ENCODE results near the gene XPOT. TPM values are rescaled to one million over a fixed set of nuclear protein-coding genes. Genes with fewer than 3 reads are reported as not detected.

XPOT gene
- total RNA-seq, 1 donor from 2014 or later = 48.0 TPM

GRCh38 chr12:64469455-64470142 lies 65.4 kb downstream of the XPOT start:
- DNase-seq = no peak

- no peak for DNase-seq
Measured at GRCh38 chr12:64470495-64470894, 66.3 kb downstream of the XPOT start.

- DNase-seq = no peak
Measured at GRCh38 chr12:64473176-64473575, 69.0 kb downstream of the XPOT start.

- no peak for DNase-seq
Measured at GRCh38 chr12:64475518-64475917, 71.3 kb downstream of the XPOT start.

- DNase-seq = no peak
Measured at GRCh38 chr12:64476844-64477243, 72.7 kb downstream of the XPOT start.

GRCh38 chr12:64478661-64479060 lies 74.5 kb downstream of the XPOT start:
- no peak for DNase-seq

- DNase-seq = no peak
Measured at GRCh38 chr12:64480148-64480547, 76.0 kb downstream of the XPOT start.

- no peak for DNase-seq
Measured at GRCh38 chr12:64486657-64487056, 82.5 kb downstream of the XPOT start.

- no peak for DNase-seq
Measured at GRCh38 chr12:64491718-64492117, 87.5 kb downstream of the XPOT start.

- DNase-seq = no peak
Measured at GRCh38 chr12:64493513-64493912, 89.3 kb downstream of the XPOT start.

- DNase-seq = no peak
Measured at GRCh38 chr12:64494998-64495729, 91.0 kb downstream of the XPOT start.

GRCh38 chr12:64496839-64497400 lies 92.7 kb downstream of the XPOT start:
- DNase-seq = no peak

- DNase-seq = no peak
Measured at GRCh38 chr12:64497484-64497883, 93.3 kb downstream of the XPOT start.

GRCh38 chr12:64497903-64498302 lies 93.7 kb downstream of the XPOT start:
- DNase-seq = no peak

- DNase-seq = no peak
Measured at GRCh38 chr12:64500394-64500793, 96.2 kb downstream of the XPOT start.

Small RNAs within 50 kb of the gene (small RNA-seq; reads per million reads assigned to genes)
- not detected for gene RF01210 (ENCODE audit: low replicate concordance)

Other genes starting within 250 kb of the XPOT start
- gene KICS2, start 182.1 kb upstream of the XPOT start, total RNA-seq = 4.4 TPM
- 1.1 TPM for gene C12orf56, start 13.6 kb upstream of the XPOT start, total RNA-seq
- gene TBK1, start 47.7 kb downstream of the XPOT start, total RNA-seq = 26.7 TPM
- gene RASSF3, start 206.1 kb downstream of the XPOT start, total RNA-seq = 14.4 TPM